Liver (tissue), 9 donors: Measurements from ENCODE around the gene RASGRP4. TPM values are rescaled to one million over a fixed set of nuclear protein-coding genes. Genes with fewer than 3 reads are reported as not detected.

Experiments
- DNase-seq: peaks from one replicate; pipeline ENCODE4 v3.0.0-alpha.2; 2017; ENCODE audit warnings: low spot score
- H3K27ac ChIP-seq, 2 donors: one replicate each; pipeline ENCODE4 v1.7.0; 2013; ENCODE audit warnings: inconsistent platforms in 2 of 2, low read length in 2 of 2, control low read depth in 1 of 2, low read depth in 1 of 2, mild to moderate bottlenecking in 1 of 2
- H3K27me3 ChIP-seq, 4 donors: one replicate each; pipeline versions ENCODE4 v1.6.1 to v1.7.0; 2013; ENCODE audit warnings: low read length in 3 of 4, inconsistent platforms in 1 of 4, mild to moderate bottlenecking in 1 of 4, moderate library complexity in 1 of 4; ENCODE audit not compliant: control insufficient read depth in 4 of 4, insufficient read depth in 4 of 4
- H3K36me3 ChIP-seq, 4 donors: one replicate each; pipeline versions ENCODE4 v1.6.1 to v1.7.0; 2013; ENCODE audit warnings: low read length in 3 of 4, mild to moderate bottlenecking in 3 of 4, low read depth in 1 of 4, moderate library complexity in 1 of 4; ENCODE audit not compliant: control insufficient read depth in 4 of 4, insufficient read depth in 3 of 4
- H3K4me1 ChIP-seq, 4 donors: one replicate each; pipeline versions ENCODE4 v1.6.1 to v1.7.0; 2013; ENCODE audit warnings: low read length in 3 of 4, mild to moderate bottlenecking in 3 of 4, moderate library complexity in 1 of 4; ENCODE audit not compliant: control insufficient read depth in 4 of 4, insufficient read depth in 4 of 4
- H3K4me3 ChIP-seq, 3 donors: one replicate each; pipeline versions ENCODE4 v1.6.1 to v1.7.0; 2013; ENCODE audit warnings: low read length in 3 of 3, control low read depth in 1 of 3, low read depth in 1 of 3, mild to moderate bottlenecking in 1 of 3
- H3K9ac ChIP-seq, 2 donors: one replicate each; pipeline ENCODE4 v1.7.0; 2013; ENCODE audit warnings: low read length in 2 of 2, mild to moderate bottlenecking in 2 of 2, moderate library complexity in 2 of 2, control low read depth in 1 of 2, low read depth in 1 of 2
- H3K9me3 ChIP-seq, 4 donors: one replicate each; pipeline versions ENCODE4 v1.6.1 to v1.7.0; 2013; ENCODE audit warnings: low read length in 3 of 4; ENCODE audit not compliant: control insufficient read depth in 4 of 4
- EGR1 ChIP-seq, 2 donors: IDR thresholded peaks; 2 replicates each; pipeline ENCODE4 v1.6.1; 2016 to 2018; ENCODE audit warnings: antibody characterized with exemption in 2 of 2, low read depth in 2 of 2
- FOXA1 ChIP-seq: IDR thresholded peaks from 2 replicates; pipeline ENCODE4 v1.6.1; 2016; ENCODE audit warnings: antibody characterized with exemption
- FOXA2 ChIP-seq: IDR thresholded peaks from 2 replicates; pipeline ENCODE4 v1.6.1; 2016; ENCODE audit warnings: antibody characterized with exemption
- GABPA ChIP-seq, 2 donors: IDR thresholded peaks in 1 of 2; conservative IDR thresholded peaks in 1 of 2; 2 replicates each; pipeline ENCODE4 v1.6.1; 2016; ENCODE audit warnings: antibody characterized with exemption in 2 of 2, mild to moderate bottlenecking in 1 of 2, moderate library complexity in 1 of 2
- HNF4A ChIP-seq, 2 donors: conservative IDR thresholded peaks; 2 replicates each; pipeline ENCODE4 v1.6.1; 2016; ENCODE audit warnings: antibody characterized with exemption in 2 of 2, mild to moderate bottlenecking in 2 of 2
- HNF4G ChIP-seq: IDR thresholded peaks from 2 replicates; pipeline ENCODE4 v1.6.1; 2016; ENCODE audit warnings: antibody characterized with exemption
- JUND ChIP-seq, 2 donors: IDR thresholded peaks; 2 replicates each; pipeline ENCODE4 v1.6.1; 2016; ENCODE audit warnings: antibody characterized with exemption in 2 of 2
- MAX ChIP-seq: IDR thresholded peaks from 2 replicates; pipeline ENCODE4 v1.6.1; 2016; ENCODE audit warnings: antibody characterized with exemption
- NR2F2 ChIP-seq: IDR thresholded peaks from 2 replicates; pipeline ENCODE4 v1.6.1; 2016; ENCODE audit warnings: antibody characterized with exemption
- RAD21 ChIP-seq, 2 donors: IDR thresholded peaks; 2 replicates each; pipeline ENCODE4 v1.6.1; 2016; ENCODE audit warnings: antibody characterized with exemption in 2 of 2, mild to moderate bottlenecking in 2 of 2
- RXRA ChIP-seq, 2 donors: IDR thresholded peaks; 2 replicates each; pipeline ENCODE4 v1.6.1; 2017 to 2018; ENCODE audit warnings: antibody characterized with exemption in 2 of 2, mild to moderate bottlenecking in 1 of 2
- SP1 ChIP-seq: IDR thresholded peaks from 2 replicates; pipeline ENCODE4 v1.6.1; 2018; ENCODE audit warnings: antibody characterized with exemption, mild to moderate bottlenecking
- YY1 ChIP-seq: IDR thresholded peaks from 2 replicates; pipeline ENCODE4 v1.6.1; 2016; ENCODE audit warnings: antibody characterized with exemption, mild to moderate bottlenecking
- ZBTB33 ChIP-seq: IDR thresholded peaks from 2 replicates; pipeline ENCODE4 v1.6.1; 2016; ENCODE audit warnings: antibody characterized with exemption
- WGBS: extraction: QIAGEN DNeasy Blood & Tissue Kit; methylation state at CpG from one replicate; pipeline ENCODE4 v1.1.7; 2013; 5-methylcytosine and 5-hydroxymethylcytosine counted together
- polyA plus RNA-seq, 2 donors: library from polyadenylated mRNA; stranded (reverse) in 1 of 2; unstranded in 1 of 2; fragments of 200-250 nt in 1 of 2; fragments of >200 nt in 1 of 2; fragmentation: Nextera tagmentation in 1 of 2; extraction: Ambion mirVana in 1 of 2; gene quantifications; one replicate each; pipeline versions ENCODE4 v1.2.1 to v1.2.3, GENCODE V29; 2013 to 2015
- total RNA-seq, 2 donors: library from RNA; depleted of rRNA; stranded (reverse); fragments of >200 nt; gene quantifications; one replicate each; pipeline ENCODE4 v1.2.3, GENCODE V29; 2014
- TF ChIP-seq, protein P1 (sequence below): fragments of 150-350 bp; IDR thresholded peaks from 2 replicates; pipeline ENCODE4 v1.5.1; 2017; ENCODE audit warnings: improper control_type of control experiment, low read depth, low read length; ENCODE audit not compliant: missing input control
- TF ChIP-seq, protein P2 (sequence below): IDR thresholded peaks from 2 replicates; pipeline ENCODE4 v1.6.1; 2016; ENCODE audit warnings: antibody characterized with exemption
- donor health status: healthy.
- donor health status: healthy.
- donor health status: healthy.
- donor health status: healthy.
- donor health status: healthy.

RASGRP4 gene
- total and polyA plus RNA-seq, 4 donors: 0.60 to 2.4 (median 1.6) TPM

DNA sequence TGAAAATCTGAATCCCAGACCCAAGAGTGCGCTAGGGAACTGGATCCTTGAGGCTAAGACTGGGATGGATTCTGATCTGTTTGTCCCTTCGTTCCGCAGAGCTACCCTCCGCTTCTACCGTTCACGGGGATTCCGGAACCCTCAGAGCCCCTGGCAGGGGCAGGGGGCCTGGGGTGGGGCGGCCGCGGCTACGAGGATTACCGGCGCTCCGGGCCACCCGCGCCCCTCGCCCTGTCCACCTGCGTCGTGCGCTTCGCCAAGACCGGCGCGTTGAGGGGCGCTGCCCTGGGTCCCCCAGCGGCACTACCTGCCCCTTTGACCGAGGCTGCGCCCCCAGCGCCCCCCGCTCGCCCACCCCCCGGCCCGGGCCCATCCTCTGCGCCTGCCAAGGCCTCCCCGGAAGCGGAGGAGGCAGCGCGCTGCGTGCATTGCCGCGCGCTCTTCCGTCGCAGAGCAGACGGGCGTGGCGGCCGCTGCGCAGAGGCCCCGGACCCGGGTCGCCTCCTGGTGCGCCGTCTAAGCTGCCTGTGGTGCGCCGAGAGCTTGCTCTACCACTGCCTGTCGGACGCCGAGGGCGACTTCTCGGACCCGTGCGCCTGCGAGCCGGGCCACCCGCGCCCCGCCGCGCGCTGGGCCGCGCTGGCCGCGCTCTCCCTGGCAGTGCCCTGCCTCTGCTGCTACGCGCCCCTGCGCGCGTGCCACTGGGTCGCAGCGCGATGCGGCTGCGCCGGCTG is 30.5 kb downstream of the RASGRP4 start (continued):
- TF ChIP-seq, protein P1, sequence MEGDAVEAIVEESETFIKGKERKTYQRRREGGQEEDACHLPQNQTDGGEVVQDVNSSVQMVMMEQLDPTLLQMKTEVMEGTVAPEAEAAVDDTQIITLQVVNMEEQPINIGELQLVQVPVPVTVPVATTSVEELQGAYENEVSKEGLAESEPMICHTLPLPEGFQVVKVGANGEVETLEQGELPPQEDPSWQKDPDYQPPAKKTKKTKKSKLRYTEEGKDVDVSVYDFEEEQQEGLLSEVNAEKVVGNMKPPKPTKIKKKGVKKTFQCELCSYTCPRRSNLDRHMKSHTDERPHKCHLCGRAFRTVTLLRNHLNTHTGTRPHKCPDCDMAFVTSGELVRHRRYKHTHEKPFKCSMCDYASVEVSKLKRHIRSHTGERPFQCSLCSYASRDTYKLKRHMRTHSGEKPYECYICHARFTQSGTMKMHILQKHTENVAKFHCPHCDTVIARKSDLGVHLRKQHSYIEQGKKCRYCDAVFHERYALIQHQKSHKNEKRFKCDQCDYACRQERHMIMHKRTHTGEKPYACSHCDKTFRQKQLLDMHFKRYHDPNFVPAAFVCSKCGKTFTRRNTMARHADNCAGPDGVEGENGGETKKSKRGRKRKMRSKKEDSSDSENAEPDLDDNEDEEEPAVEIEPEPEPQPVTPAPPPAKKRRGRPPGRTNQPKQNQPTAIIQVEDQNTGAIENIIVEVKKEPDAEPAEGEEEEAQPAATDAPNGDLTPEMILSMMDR: no peak
- no peak for TF ChIP-seq GABPA (IDR thresholded peaks at IDR 0.05 in 1 of 2, conservative IDR thresholded peaks at IDR 0.05 in 1 of 2)

DNA sequence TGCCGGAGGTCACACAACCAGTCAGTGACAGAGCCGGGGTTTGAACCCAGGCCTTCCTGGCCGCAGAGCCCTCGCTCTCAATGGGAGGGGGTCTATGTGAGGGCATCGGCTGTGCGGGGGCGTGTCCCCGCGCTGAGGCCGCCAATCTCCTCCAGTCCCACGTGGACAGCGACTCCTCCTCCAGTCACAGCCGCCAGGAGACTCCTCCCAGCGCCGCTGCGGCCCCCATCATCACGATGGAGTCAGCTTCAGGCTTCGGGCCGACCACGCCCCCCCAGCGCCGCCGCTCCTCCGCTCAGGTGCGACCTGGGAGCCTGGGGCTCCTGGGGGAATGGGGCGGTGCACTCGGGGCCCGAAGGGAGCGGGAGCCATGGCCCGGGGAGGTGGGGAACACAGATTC is 31.5 kb downstream of the RASGRP4 start:
- H3K4me3 ChIP-seq: no peak overlapping the region
- no peaks in the 10 kb centered on the region for H3K36me3 ChIP-seq
- H3K27ac ChIP-seq: no peak overlapping the region

DNA sequence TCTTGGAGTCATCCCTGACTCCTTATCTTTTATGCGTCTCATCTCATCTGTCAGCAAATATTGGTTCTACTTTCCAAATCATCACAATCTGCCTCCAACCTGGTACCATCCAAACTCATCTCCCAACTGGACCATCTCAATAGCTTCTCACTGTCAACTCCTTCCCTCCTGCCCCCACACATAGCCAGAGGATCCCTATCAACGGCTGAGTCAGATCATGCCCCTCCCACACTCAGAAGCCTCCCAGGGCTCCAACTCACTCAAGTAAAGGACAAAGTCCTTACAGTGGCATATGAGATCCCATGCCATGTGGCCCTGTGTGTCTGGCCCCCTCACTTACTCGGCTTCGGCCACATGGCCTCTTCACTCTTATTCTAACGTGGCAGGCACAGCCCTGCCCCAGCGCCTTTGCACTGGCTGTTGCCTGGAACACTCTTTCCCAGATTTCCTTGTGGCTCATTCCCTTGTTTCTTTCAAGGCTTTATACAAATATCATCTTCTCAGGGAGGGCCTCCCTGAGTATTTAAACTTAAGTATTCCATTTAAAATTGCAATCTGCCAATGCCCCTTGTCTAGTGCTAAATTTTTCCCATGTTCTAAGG is 33.2 kb downstream of the RASGRP4 start:
- TF ChIP-seq HNF4A (conservative IDR thresholded peaks at IDR 0.05) (peak; percentile 25 to 36), RAD21 (IDR thresholded peaks at IDR 0.05) (no peak), GABPA (IDR thresholded peaks at IDR 0.05 in 1 of 2, conservative IDR thresholded peaks at IDR 0.05 in 1 of 2) (no peak), SP1 (no peak), HNF4G (no peak), NR2F2 (no peak), JUND (IDR thresholded peaks at IDR 0.05) (no peak), FOXA1 (no peak)
- H3K4me1 ChIP-seq: peaks cover 3 to 6% (median 5%) of the 10 kb centered on the region in 4 donors
- 72% methylated on average over 6 of the region's 6 CpGs for WGBS
- H3K4me3 ChIP-seq: no peak overlapping the region
- no peaks in the 10 kb centered on the region for H3K9me3 ChIP-seq
- peaks cover 0 to 5% (median 0%) of the 10 kb centered on the region in 4 donors for H3K27me3 ChIP-seq
- DNase-seq: no peak
- H3K9ac ChIP-seq: no peak overlapping the region
- H3K27ac ChIP-seq: no peak overlapping the region
- H3K36me3 ChIP-seq: no peaks in the 10 kb centered on the region

More for the DNA sequence above, 31.5 kb downstream of the RASGRP4 start:
- TF ChIP-seq FOXA2 (no peak), EGR1 (IDR thresholded peaks at IDR 0.05; ENCODE audit: low read depth in 2 of 2) (no peak), YY1 (no peak), MAX (no peak), FOXA1 (no peak), RXRA (IDR thresholded peaks at IDR 0.05) (no peak), SP1 (no peak), ZBTB33 (no peak)
- TF ChIP-seq, protein P2, sequence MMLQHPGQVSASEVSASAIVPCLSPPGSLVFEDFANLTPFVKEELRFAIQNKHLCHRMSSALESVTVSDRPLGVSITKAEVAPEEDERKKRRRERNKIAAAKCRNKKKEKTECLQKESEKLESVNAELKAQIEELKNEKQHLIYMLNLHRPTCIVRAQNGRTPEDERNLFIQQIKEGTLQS: no peak
- peaks cover 0 to 5% (median 0%) of the 10 kb centered on the region in 4 donors for H3K27me3 ChIP-seq
- H3K9me3 ChIP-seq: no peaks in the 10 kb centered on the region
- no peak for DNase-seq
- 6% methylated on average over 30 of the region's 30 CpGs for WGBS
- no peak overlapping the region for H3K9ac ChIP-seq
- H3K4me1 ChIP-seq: no peaks in the 10 kb centered on the region
